Measurements from ENCODE around the gene CFAP65.

Gene CFAP65

DNA sequence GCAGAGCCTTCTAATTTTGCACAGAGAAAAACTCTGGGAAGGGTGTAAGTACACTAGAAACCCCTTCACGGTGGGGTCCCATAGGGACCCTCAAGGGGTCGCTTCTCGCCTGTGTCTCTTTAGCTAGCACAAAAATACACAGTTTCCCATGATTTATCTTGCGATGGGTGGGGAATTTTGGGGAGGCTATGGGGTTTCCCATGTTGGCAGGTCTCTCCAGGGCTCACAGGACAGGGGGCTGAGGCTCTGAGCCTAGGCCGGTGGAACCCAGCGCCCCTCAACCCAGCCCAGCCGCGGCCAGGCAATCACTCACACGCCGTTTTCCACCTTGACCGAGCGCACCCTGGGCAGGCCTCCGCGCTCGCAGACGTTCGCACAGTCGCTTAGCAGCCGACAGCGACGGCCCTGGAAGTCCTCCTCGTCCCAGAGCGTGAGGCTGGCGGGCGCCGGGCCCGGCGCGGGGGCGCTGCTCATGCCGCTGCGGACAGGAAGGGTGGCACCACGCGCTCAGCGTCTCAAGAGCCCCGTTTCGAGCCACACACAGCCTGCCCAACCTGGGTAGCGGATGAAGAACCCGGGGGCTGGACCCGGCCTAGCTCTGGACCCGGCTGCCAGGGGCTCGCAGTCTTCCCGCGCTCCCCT is 48.5 kb downstream of the CFAP65 start:
- Histone ChIP-seq H3K4me3 (ENCODE audit: low read depth, low read length) (no peak overlapping the region), H3K27ac (no peak overlapping the region), H3K9me3 (ENCODE audit: severe bottlenecking) (no peaks in the 10 kb centered on the region), H3K36me3 (no peaks in the 10 kb centered on the region), H3K27me3 (ENCODE audit: insufficient read depth, low read depth, severe bottlenecking) (no peaks in the 10 kb centered on the region)
- TF ChIP-seq, protein P1, sequence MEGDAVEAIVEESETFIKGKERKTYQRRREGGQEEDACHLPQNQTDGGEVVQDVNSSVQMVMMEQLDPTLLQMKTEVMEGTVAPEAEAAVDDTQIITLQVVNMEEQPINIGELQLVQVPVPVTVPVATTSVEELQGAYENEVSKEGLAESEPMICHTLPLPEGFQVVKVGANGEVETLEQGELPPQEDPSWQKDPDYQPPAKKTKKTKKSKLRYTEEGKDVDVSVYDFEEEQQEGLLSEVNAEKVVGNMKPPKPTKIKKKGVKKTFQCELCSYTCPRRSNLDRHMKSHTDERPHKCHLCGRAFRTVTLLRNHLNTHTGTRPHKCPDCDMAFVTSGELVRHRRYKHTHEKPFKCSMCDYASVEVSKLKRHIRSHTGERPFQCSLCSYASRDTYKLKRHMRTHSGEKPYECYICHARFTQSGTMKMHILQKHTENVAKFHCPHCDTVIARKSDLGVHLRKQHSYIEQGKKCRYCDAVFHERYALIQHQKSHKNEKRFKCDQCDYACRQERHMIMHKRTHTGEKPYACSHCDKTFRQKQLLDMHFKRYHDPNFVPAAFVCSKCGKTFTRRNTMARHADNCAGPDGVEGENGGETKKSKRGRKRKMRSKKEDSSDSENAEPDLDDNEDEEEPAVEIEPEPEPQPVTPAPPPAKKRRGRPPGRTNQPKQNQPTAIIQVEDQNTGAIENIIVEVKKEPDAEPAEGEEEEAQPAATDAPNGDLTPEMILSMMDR (IDR thresholded peaks at IDR 0.05; ENCODE audit: low read depth, low read length) = no peak
- DNase-seq = no peak

DNA sequence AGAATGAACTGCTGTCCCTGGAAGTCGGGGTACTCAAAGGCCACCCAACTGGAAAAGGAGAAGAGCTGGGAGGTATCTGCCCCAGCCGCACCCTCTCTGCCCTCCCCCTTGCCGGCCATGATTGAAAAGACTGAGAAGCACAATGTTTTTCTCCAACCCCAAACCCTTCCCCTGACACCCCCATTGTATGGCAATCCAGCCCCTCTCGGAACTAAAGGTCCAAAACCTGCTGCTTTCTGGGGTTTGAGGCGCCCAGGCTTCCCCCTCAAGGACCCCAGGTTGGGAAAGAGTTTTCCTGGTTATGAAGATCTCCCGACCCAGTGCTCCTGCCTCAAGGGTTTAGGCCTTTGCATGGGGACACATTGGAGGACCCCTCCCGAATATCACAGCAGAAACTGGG is 49.1 kb downstream of the CFAP65 start:
- TF ChIP-seq, protein P1 (IDR thresholded peaks at IDR 0.05; ENCODE audit: low read depth, low read length) = no peak
- no peaks in the 10 kb centered on the region for H3K27me3 ChIP-seq (ENCODE audit: insufficient read depth, low read depth, severe bottlenecking)

DNA sequence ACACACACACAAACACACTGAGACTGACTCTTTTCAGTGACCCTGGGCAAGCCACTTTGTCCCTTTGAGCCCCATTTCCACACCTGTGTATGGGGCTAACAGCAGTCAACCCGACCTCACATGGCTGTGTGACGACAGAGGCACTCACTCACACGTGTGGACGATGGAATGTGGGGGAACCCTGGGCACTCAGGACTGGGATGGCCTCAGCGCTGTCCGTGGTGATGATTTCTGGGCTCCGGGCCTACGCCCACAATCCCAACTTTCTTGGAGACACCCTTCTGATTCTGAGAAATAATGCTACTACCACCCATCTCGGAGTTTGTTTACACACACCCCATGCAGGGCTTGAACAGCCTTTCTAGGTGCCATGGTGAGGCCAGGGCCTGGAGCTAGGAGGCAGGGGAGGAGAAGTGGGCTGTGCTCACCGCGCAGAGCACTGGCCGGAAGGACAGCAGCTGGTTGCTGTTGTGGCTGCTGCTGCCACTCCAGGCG is 49.6 kb downstream of the CFAP65 start:
- Histone ChIP-seq H3K27me3 (ENCODE audit: insufficient read depth, low read depth, severe bottlenecking) (no peaks in the 10 kb centered on the region), H3K9me3 (ENCODE audit: severe bottlenecking) (no peaks in the 10 kb centered on the region), H3K36me3 (no peaks in the 10 kb centered on the region), H3K4me3 (ENCODE audit: low read depth, low read length) (no peak overlapping the region), H3K27ac (no peak overlapping the region)
- TF ChIP-seq, protein P1 (IDR thresholded peaks at IDR 0.05; ENCODE audit: low read depth, low read length) = no peak
- DNase-seq = no peak

More for the DNA sequence above, 49.1 kb downstream of the CFAP65 start:
- no peak for DNase-seq
- Histone ChIP-seq H3K4me3 (ENCODE audit: low read depth, low read length) (no peak overlapping the region), H3K36me3 (no peaks in the 10 kb centered on the region), H3K27ac (no peak overlapping the region), H3K9me3 (ENCODE audit: severe bottlenecking) (no peaks in the 10 kb centered on the region)

DNA sequence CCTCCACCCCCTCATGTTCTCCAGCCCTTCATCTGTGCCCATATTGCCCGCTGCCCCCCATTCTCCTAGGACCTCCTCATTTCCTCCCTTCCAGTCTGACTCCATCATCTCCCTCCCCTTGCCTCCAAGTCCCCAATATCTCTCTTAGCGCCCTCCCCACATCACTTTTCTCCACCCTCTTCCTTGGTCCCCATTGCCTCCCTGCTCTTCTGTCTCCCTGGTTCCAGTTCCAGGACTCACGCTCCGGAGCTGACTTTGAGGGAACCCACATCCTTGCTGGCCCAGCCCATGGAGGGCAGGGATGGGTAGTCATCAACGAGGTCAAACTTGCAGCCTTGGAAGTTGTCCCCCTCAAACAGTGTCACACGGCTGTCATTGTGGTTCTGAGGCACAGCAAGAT is 50.7 kb downstream of the CFAP65 start:
- TF ChIP-seq, protein P1 (IDR thresholded peaks at IDR 0.05; ENCODE audit: low read depth, low read length) = no peak
- Histone ChIP-seq H3K9me3 (ENCODE audit: severe bottlenecking) (no peaks in the 10 kb centered on the region), H3K36me3 (no peaks in the 10 kb centered on the region), H3K4me3 (ENCODE audit: low read depth, low read length) (no peak overlapping the region), H3K27ac (no peak overlapping the region), H3K27me3 (ENCODE audit: insufficient read depth, low read depth, severe bottlenecking) (no peaks in the 10 kb centered on the region)
- no peak for DNase-seq

DNA sequence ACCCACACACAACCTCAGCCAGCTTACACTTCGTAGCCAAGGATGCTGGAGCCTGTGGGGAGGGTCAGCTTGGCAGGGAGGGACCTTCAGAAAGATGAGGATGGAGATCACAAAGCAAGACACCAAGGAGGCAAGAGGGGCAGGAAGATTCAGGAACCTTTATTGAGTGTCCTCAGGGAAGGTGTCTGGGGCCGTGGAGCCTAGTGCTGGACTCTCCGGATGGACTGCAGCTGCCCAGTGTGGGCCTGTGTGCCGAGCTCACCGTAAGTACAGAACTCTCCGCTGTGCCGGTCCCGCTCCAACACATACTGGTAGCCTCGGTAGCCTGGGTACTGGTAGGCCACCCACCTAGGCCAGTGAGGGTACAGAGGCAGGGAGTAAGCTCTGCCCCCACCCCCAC is 51.3 kb downstream of the CFAP65 start:
- H3K36me3 ChIP-seq = no peaks in the 10 kb centered on the region
- DNase-seq = no peak
- no peaks in the 10 kb centered on the region for H3K9me3 ChIP-seq (ENCODE audit: severe bottlenecking)
- H3K4me3 ChIP-seq (ENCODE audit: low read depth, low read length) = no peak overlapping the region
- TF ChIP-seq, protein P1 (IDR thresholded peaks at IDR 0.05; ENCODE audit: low read depth, low read length) = no peak
- H3K27ac ChIP-seq = no peak overlapping the region
- no peaks in the 10 kb centered on the region for H3K27me3 ChIP-seq (ENCODE audit: insufficient read depth, low read depth, severe bottlenecking)

DNA sequence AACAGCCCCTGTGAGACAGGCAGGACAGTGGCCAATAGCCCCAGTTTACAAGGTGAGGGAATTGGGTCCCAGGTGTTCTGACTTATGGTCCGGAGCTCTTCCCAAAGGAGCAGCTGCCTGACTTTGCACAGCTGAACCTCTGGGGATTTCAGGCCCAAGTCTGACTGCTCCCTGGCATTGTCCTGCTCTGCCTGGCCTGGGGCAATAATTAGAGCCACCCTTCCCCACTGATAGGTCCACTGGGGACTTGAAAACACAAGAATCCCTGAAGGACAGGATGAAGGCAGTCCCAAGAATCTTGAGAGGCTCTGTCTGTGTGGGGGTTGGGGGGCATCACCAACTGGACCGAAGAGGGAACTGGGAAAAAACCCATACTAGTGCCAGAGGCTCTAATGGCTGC is 52.7 kb downstream of the CFAP65 start:
- H3K27ac ChIP-seq = no peak overlapping the region

More for the DNA sequence above, 52.7 kb downstream of the CFAP65 start:
- DNase-seq = no peak
- no peaks in the 10 kb centered on the region for H3K9me3 ChIP-seq (ENCODE audit: severe bottlenecking)
- no peaks in the 10 kb centered on the region for H3K36me3 ChIP-seq
- no peak overlapping the region for H3K4me3 ChIP-seq (ENCODE audit: low read depth, low read length)
- TF ChIP-seq, protein P1 (IDR thresholded peaks at IDR 0.05; ENCODE audit: low read depth, low read length) = no peak
- no peaks in the 10 kb centered on the region for H3K27me3 ChIP-seq (ENCODE audit: insufficient read depth, low read depth, severe bottlenecking)

All from WERI-Rb-1 (cell line).